Liver (tissue), 2 donors: ENCODE data around the gene CCDC60.

Experiments
- YY1 ChIP-seq: IDR thresholded peaks from 2 replicates; pipeline ENCODE4 v1.6.1; 2016; ENCODE audit warnings: antibody characterized with exemption, mild to moderate bottlenecking
- TF ChIP-seq, protein P1 (sequence below): fragments of 150-350 bp; IDR thresholded peaks from 2 replicates; pipeline ENCODE4 v1.5.1; 2017; ENCODE audit warnings: improper control_type of control experiment, low read depth, low read length; ENCODE audit not compliant: missing input control
- donor health status: healthy.

DNA sequence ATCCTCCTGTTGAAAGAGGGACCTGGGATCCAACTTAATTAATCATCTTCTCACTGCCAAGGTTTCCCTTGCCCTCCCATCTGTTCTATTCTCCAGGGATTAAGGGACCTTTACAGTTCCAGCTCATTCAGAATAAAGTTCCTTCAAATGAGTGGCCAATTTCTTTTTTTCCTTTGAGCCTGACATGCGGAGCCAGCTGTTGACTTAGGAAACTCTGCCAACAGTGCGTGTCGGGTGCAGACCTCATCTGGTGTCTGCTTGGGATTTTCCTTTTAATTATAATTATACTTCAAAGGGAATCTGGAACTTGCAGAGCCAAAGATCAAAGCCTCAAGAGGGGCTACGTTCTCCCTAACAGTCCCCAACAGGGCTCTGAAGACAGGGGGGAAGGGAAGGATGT, 64.8 kb downstream of the CCDC60 start:
- TF ChIP-seq, protein P1, sequence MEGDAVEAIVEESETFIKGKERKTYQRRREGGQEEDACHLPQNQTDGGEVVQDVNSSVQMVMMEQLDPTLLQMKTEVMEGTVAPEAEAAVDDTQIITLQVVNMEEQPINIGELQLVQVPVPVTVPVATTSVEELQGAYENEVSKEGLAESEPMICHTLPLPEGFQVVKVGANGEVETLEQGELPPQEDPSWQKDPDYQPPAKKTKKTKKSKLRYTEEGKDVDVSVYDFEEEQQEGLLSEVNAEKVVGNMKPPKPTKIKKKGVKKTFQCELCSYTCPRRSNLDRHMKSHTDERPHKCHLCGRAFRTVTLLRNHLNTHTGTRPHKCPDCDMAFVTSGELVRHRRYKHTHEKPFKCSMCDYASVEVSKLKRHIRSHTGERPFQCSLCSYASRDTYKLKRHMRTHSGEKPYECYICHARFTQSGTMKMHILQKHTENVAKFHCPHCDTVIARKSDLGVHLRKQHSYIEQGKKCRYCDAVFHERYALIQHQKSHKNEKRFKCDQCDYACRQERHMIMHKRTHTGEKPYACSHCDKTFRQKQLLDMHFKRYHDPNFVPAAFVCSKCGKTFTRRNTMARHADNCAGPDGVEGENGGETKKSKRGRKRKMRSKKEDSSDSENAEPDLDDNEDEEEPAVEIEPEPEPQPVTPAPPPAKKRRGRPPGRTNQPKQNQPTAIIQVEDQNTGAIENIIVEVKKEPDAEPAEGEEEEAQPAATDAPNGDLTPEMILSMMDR, result no peak
- no peak for TF ChIP-seq YY1
